HEK293T (cell line): ENCODE data around the gene ZNF613.
"Not testable (repeated sequence)": the region's sequence is repeated elsewhere in the genome, so short reads cannot be mapped to it uniquely, and the experiment has no call there.

ENCODE experiments used
- BHLHE40 ChIP-seq: fragments of 450-650 bp; IDR thresholded peaks from 2 replicates; pipeline ENCODE4 v1.6.1; 2016; ENCODE audit warnings: mild to moderate bottlenecking, moderate library complexity, borderline replicate concordance
- CTBP1 ChIP-seq: fragments of 450-650 bp; IDR thresholded peaks from 2 replicates; pipeline ENCODE4 v1.6.1; 2016; ENCODE audit warnings: borderline replicate concordance
- ELF4 ChIP-seq: fragments of 450-650 bp; IDR thresholded peaks from 2 replicates; pipeline ENCODE4 v1.6.1; 2017; ENCODE audit warnings: antibody characterized with exemption
- FOXA1 ChIP-seq: fragments of 450-650 bp; IDR thresholded peaks from 2 replicates; pipeline ENCODE4 v1.6.1; 2016; ENCODE audit warnings: mild to moderate bottlenecking
- FOXK2 ChIP-seq: fragments of 450-650 bp; IDR thresholded peaks from 2 replicates; pipeline ENCODE4 v1.6.1; 2016; ENCODE audit warnings: mild to moderate bottlenecking
- FOXM1 ChIP-seq: fragments of 450-650 bp; IDR thresholded peaks from 2 replicates; pipeline ENCODE4 v1.6.1; 2017; ENCODE audit warnings: mild to moderate bottlenecking, borderline replicate concordance
- HDGF ChIP-seq: fragments of 450-650 bp; IDR thresholded peaks from 2 replicates; pipeline ENCODE4 v1.6.1; 2017; ENCODE audit warnings: antibody characterized with exemption, borderline replicate concordance
- L3MBTL2 ChIP-seq: fragments of 450-650 bp; conservative IDR thresholded peaks from 2 replicates; pipeline ENCODE4 v1.6.1; 2016; ENCODE audit warnings: mild to moderate bottlenecking
- LEF1 ChIP-seq: fragments of 450-650 bp; IDR thresholded peaks from 2 replicates; pipeline ENCODE4 v1.6.1; 2017; ENCODE audit warnings: mild to moderate bottlenecking, borderline replicate concordance
- NFRKB ChIP-seq: fragments of 450-650 bp; IDR thresholded peaks from 2 replicates; pipeline ENCODE4 v1.6.1; 2016; ENCODE audit warnings: mild to moderate bottlenecking, moderate library complexity
- SP1 ChIP-seq: fragments of 450-650 bp; IDR thresholded peaks from 2 replicates; pipeline ENCODE4 v1.6.1; 2017
- SUZ12 ChIP-seq: fragments of 450-650 bp; IDR thresholded peaks from 2 replicates; pipeline ENCODE4 v1.6.1; 2016; ENCODE audit warnings: mild to moderate bottlenecking
- TARDBP ChIP-seq: fragments of 450-650 bp; IDR thresholded peaks from 2 replicates; pipeline ENCODE4 v1.6.1; 2016
- ZNF384 ChIP-seq: fragments of 450-650 bp; IDR thresholded peaks from 2 replicates; pipeline ENCODE4 v1.6.1; 2016

- not testable (repeated sequence) for TF ChIP-seq SUZ12, HDGF, NFRKB, FOXM1, SP1, BHLHE40, FOXK2, LEF1, CTBP1, FOXA1, ELF4, L3MBTL2, TARDBP, ZNF384
Observed at GRCh38 chr19:51906108-51906507, 21.2 kb upstream of the ZNF613 start.
